NCI-H2029 (cell line): ENCODE results near the gene KRT77.
A peak's percentile ranks its signal among the peaks of the same experiment; 100 is the strongest.

ENCODE experiments used
- DNase-seq: peaks from one replicate; lab custom pipeline; 2025; lab: John Stamatoyannopoulos, UW

Gene KRT77

GRCh38 chr12:52691076-52691840, 12.1 kb downstream of the KRT77 start:
- peak; percentile 24 for DNase-seq

- DNase-seq, result no peak
These were observed 12.8 kb downstream of the KRT77 start for GRCh38 chr12:52690351-52691075.

GRCh38 chr12:52689936-52690335, 13.4 kb downstream of the KRT77 start:
- no peak for DNase-seq

DNA sequence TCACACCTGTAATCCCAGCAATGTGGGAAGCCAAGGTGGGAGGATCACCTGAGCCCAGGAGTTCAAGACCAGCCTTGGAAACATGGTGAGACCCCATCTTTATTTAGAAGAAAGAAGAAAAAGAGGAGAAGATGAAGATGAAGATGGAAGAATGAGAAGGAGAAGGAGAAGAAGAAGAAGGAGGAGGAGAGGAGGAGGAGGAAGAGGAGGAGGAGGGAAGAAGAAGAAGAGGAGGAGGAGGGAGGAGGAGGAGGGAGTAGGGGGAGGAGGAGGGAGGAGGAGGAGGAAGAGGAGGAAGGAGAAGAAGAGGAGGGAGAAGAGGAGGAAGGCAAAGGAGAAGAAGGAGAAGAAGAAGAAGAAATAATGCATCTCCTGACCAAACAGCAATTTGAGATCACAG, 14.1 kb downstream of the KRT77 start:
- DNase-seq, result no peak

DNA sequence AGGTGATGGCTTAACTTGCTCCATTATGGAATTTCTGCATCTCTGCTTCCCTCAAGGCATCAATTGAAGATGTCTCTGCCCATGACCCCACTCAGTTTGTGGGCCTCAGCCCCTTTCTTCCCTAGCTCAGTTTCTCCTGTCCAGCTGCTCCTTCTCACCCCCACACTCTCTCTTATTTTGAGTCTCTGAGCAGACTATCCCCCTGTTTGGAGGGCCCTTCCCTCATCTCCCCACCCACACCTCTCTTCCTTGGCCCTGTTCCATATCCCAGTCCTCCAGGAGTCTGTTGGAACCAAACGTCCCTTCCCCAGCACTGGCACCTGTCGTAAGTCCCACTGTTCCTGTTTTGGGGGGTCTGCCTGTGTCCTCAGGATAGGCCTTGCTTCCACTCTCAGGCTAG, 14.8 kb downstream of the KRT77 start:
- DNase-seq, result no peak

- peak; percentile 71 for DNase-seq
These were observed 15.6 kb downstream of the KRT77 start for GRCh38 chr12:52687497-52688385.

- no peak for DNase-seq
These were observed 16.4 kb downstream of the KRT77 start for GRCh38 chr12:52686756-52687487.

GRCh38 chr12:52686063-52686462, 17.3 kb downstream of the KRT77 start:
- DNase-seq, result no peak

GRCh38 chr12:52685406-52685890, 17.9 kb downstream of the KRT77 start:
- no peak for DNase-seq

DNA sequence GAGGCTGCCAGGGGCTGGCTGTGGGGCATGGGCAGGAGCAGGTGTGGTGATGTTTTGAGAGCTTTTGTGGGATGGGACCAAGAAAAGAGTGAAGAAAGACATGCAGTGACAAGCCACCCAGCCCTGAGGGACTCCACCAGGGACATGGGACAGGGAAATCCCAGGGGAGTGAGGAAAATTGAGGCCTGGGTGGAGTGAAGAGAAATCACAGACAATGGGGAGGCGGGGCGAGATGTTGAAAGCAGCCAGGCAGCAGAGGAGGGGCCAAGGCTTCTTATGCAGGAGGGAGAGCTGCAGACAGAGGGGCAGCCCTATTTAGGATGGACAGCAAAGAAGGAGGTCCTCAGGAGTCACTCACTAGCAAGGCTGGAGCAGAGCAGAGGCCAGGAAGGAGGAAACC, 18.9 kb downstream of the KRT77 start:
- DNase-seq, result no peak

DNA sequence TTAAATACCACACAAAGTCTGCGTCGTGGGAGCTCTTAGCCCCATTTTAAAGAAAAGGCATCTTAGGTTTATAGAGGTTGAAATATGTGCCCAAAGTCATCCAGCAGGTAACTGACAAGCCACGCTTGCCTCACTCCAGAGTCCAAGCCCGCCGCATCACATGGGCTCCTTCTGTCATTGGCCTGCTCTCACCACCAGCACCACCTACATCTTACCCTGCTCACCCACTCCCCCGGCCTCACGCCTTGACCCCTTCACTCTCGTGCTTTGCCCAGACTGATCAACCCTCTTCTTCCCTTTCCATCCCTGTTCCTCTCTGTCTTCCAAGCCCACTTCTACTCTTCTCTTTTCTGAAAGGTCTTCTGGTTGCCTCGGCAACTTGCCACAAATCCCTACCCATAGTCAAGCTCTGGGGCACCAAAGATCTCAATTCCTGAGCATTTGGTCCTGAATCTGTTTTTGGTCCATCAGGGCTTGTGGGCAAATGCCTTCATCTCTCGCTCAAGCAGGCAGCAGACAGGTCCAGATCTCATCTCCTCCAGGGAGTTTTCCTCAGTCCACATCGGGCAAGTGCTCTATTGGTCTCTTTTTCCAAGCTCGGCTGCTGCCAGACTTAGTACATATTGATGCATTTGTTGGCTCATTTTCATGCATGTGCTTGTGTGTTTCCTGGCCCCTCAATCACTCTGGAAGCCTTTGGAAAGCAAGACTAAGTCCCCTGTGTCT, 19.6 kb downstream of the KRT77 start:
- no peak for DNase-seq

- DNase-seq, result no peak
These were observed 20.3 kb downstream of the KRT77 start for GRCh38 chr12:52682938-52683574.

DNA sequence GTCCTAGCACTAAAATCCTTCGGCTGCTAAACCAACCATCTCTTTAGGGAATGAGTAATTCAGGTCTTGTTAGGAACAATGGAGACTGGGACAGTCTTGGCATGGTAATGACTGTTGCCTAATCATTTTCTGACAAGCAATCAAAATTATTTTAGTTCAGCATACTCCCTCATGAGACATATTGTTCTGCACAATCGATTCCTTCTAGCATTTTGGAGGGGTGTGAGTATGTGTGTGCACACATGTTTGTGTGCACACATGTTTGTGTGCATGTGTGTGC, 21.0 kb downstream of the KRT77 start:
- no peak for DNase-seq

- DNase-seq, result no peak
These were observed 21.6 kb downstream of the KRT77 start for GRCh38 chr12:52681526-52682380.

GRCh38 chr12:52680363-52680762, 23.0 kb downstream of the KRT77 start, which contains the start of gene KRT1:
Gene KRT1, minus strand, starts transcription at chr12:52680407. Its CDS starts 59 bp downstream, at chr12:52680348.
- DNase-seq, result no peak

GRCh38 chr12:52679875-52680274, 23.4 kb downstream of the KRT77 start:
- DNase-seq, result no peak

DNA sequence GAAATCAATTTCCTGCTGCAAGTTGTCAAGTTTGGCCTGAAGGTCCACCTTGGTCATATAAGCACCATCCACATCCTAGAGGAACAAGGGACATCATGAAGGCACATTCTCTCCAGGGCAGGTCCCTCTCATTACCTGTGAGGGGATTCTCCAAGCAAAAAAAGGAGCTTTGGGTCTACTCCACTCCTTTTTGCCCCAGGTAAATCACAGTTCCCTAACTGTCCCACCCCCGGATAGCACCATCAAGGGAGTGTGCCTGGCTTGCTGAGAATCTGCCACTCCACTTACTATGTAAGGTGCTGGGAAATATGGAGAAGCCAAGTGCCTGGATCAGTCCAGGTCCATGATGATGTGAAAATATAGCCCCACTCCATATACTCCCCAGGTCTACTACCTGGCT, 25.7 kb downstream of the KRT77 start:
- no peak for DNase-seq

DNA sequence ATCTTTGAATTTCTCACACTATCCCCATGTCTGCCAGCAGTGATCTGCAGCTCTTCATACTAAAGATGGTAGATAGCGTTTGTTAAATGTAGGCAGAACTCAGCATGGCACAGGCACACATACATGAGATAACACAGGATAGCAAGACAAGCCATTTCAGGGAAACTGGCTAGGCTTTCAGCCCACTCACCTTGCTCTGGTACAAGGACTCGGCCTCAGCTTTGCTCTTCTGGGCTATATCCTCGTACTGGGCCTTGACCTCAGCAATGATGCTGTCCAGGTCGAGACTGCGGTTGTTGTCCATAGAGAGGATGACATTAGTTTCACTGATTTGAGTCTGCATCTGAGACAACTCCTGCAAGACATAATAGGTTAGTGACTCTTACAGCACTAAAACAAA, 26.2 kb downstream of the KRT77 start:
- no peak for DNase-seq

DNA sequence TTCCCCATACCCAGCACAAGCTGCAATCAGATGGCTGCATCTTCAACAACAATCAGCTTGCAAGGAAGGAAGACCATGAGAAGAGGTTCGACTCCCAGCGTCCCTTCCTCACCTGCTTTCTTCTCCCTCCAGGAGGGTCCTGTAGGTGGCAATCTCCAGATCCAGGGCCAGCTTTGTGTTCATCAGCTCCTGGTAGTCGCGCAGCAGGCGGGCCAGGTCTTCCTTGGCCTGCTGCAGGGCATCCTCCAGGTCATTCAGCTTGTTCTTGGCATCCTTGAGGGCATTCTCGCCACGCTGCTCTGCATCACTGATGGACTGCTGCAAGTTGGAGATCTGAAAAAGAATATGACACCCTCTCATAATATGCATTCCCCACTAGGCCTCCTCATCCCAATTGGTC, 27.2 kb downstream of the KRT77 start:
- DNase-seq, result no peak

- no peak for DNase-seq
These were observed 28.0 kb downstream of the KRT77 start for GRCh38 chr12:52675301-52675701.
